HCT116 (cell line): ENCODE data around the gene CLDN9. TPM values are rescaled to one million over a fixed set of nuclear protein-coding genes. Genes with fewer than 3 reads are reported as not detected.

Experiments used
- ATAC-seq: fragments of 200-7000 bp; cut with Tn5 transposase; 2 replicates; pipeline ENCODE4 v1.9.1; 2020; ENCODE audit warnings: mild to moderate bottlenecking, moderate library complexity
- BruUV-seq: library from RNA; stranded (reverse); fragments of 400-500 nt; replicated peaks from 2 replicates; lab custom pipeline; 2021; lab: Mats Ljungman, UMichigan
- CTCF ChIA-PET: fragments of 300-600 bp; sonication (Branson Sonifier 250); formaldehyde crosslinking; loops from one replicate; lab custom pipeline; 2021; ENCODE audit warnings: antibody characterized with exemption; lab: Charles Lee
- POLR2A ChIA-PET: fragments of 300-600, 350-600 bp; sonication (Branson Sonifier 250); formaldehyde crosslinking; loops from one replicate; lab custom pipeline; 2021; ENCODE audit warnings: antibody characterized with exemption; lab: Charles Lee
- RAD21 ChIA-PET, 2 experiments: fragments of 300-600 bp; sonication (Branson Sonifier 250); formaldehyde crosslinking; loops; one replicate each; lab custom pipeline; 2023; ENCODE audit warnings: low total read pairs in 2 of 2; ENCODE audit not compliant: uncharacterized antibody in 2 of 2, unreplicated experiment in 2 of 2, low non-redundant PET in 1 of 2; lab: Charles Lee
- DNase-seq: peaks from one replicate; pipeline ENCODE4 v3.0.0-alpha.2; 2010; ENCODE audit warnings: low read depth, low spot score
- H2AFZ ChIP-seq: fragments of 200-600 bp; shearing (Covaris generic), sonication (generic); 2 replicates; pipeline ENCODE4 v1.6.1; 2017; ENCODE audit warnings: low read depth, mixed run types, mixed read lengths, antibody characterized with exemption, low read length; ENCODE audit not compliant: poor library complexity, severe bottlenecking
- H3K27ac ChIP-seq: 2 replicates; pipeline ENCODE4 v1.5.1; 2012; ENCODE audit warnings: low read depth, low read length
- H3K27me3 ChIP-seq: fragments of 200-600 bp; sonication (generic); 2 replicates; pipeline ENCODE4 v1.6.1; 2016; ENCODE audit warnings: mixed run types, low read length, mixed read lengths; ENCODE audit not compliant: insufficient read depth
- H3K36me3 ChIP-seq, 2 experiments: fragments of 200-500 bp in 1 of 2; fragments of 200-600 bp in 1 of 2; sonication (Bioruptor generic) in 1 of 2; sonication (generic) in 1 of 2; 2 replicates each; pipeline versions ENCODE4 v1.5.1 to v1.6.1; 2014 to 2016; ENCODE audit warnings: low read length in 2 of 2, inconsistent platforms in 1 of 2, mixed read lengths in 1 of 2, mixed run types in 1 of 2; ENCODE audit not compliant: insufficient read depth in 2 of 2, control insufficient read depth in 1 of 2
- H3K4me1 ChIP-seq, 2 experiments: fragments of 200-600 bp in 1 of 2; sonication (generic) in 1 of 2; 2 replicates each; pipeline versions ENCODE4 v1.5.1 to v1.6.1; 2012 to 2017; ENCODE audit warnings: low read length in 2 of 2, inconsistent platforms in 1 of 2, mild to moderate bottlenecking in 1 of 2, mixed read lengths in 1 of 2, mixed run types in 1 of 2, moderate library complexity in 1 of 2; ENCODE audit not compliant: insufficient read depth in 2 of 2, control insufficient read depth in 1 of 2
- H3K4me2 ChIP-seq: fragments of 200-600 bp; sonication (generic); 2 replicates; pipeline ENCODE4 v1.6.1; 2017; ENCODE audit warnings: mixed run types, low read length, mixed read lengths
- H3K4me3 ChIP-seq, 2 experiments: fragments of 200-600 bp in 1 of 2; sonication (generic) in 1 of 2; replicated peaks in 1 of 2; 2 replicates each; pipeline ENCODE4 v1.5.1; 2011 to 2016; ENCODE audit warnings: low read length in 2 of 2, control low read depth in 1 of 2, low read depth in 1 of 2, mild to moderate bottlenecking in 1 of 2, mixed read lengths in 1 of 2, mixed run types in 1 of 2
- H3K79me2 ChIP-seq: fragments of 200-600 bp; sonication (generic); 2 replicates; pipeline ENCODE4 v1.6.1; 2017; ENCODE audit warnings: mild to moderate bottlenecking, mixed run types, low read length, moderate library complexity, mixed read lengths; ENCODE audit not compliant: insufficient read depth
- H3K9ac ChIP-seq: fragments of 200-600 bp; sonication (generic); 2 replicates; pipeline ENCODE4 v1.6.1; 2016; ENCODE audit warnings: low read length, mixed read lengths
- H3K9me2 ChIP-seq: fragments of 200-600 bp; sonication (generic), shearing (Covaris generic); 2 replicates; pipeline ENCODE4 v1.6.1; 2017; ENCODE audit warnings: mixed run types, mild to moderate bottlenecking, moderate library complexity; ENCODE audit not compliant: insufficient read depth
- H3K9me3 ChIP-seq, 2 experiments: fragments of 200-500 bp in 1 of 2; fragments of 200-600 bp in 1 of 2; sonication (Bioruptor generic) in 1 of 2; sonication (generic) in 1 of 2; 2 replicates each; pipeline ENCODE4 v1.6.1; 2014 to 2017; ENCODE audit warnings: low read length in 2 of 2, mixed read lengths in 2 of 2, inconsistent platforms in 1 of 2, low read depth in 1 of 2, mild to moderate bottlenecking in 1 of 2, mixed run types in 1 of 2, moderate library complexity in 1 of 2; ENCODE audit not compliant: control insufficient read depth in 1 of 2, insufficient read depth in 1 of 2
- H4K20me1 ChIP-seq: fragments of 200-600 bp; sonication (generic), shearing (Covaris generic); 2 replicates; pipeline ENCODE4 v1.6.1; 2017; ENCODE audit warnings: mixed run types, mild to moderate bottlenecking, moderate library complexity; ENCODE audit not compliant: insufficient read depth
- CBX3 ChIP-seq: IDR thresholded peaks from 2 replicates; pipeline ENCODE4 v1.6.1; 2012; ENCODE audit warnings: low read depth
- CEBPB ChIP-seq: IDR thresholded peaks from 2 replicates; pipeline ENCODE4 v1.6.1; 2012; ENCODE audit warnings: low read depth
- EZH2phosphoT487 ChIP-seq: fragments of 200-600 bp; IDR thresholded peaks from 2 replicates; pipeline ENCODE4 v1.6.1; 2018; ENCODE audit warnings: antibody characterized with exemption, borderline replicate concordance
- FOSL1 ChIP-seq: IDR thresholded peaks from 2 replicates; pipeline ENCODE4 v1.6.1; 2012; ENCODE audit warnings: low read depth
- JUND ChIP-seq: IDR thresholded peaks from 2 replicates; pipeline ENCODE4 v1.6.1; 2012
- POLR2AphosphoS5 ChIP-seq: IDR thresholded peaks from 2 replicates; pipeline ENCODE4 v1.6.1; 2011; ENCODE audit warnings: mild to moderate bottlenecking, low read depth, low read length, moderate library complexity
- SIN3A ChIP-seq: IDR thresholded peaks from 2 replicates; pipeline ENCODE4 v1.6.1; 2012; ENCODE audit warnings: low read depth
- SP1 ChIP-seq: IDR thresholded peaks from 2 replicates; pipeline ENCODE4 v1.6.1; 2012; ENCODE audit warnings: low read depth
- SRF ChIP-seq: IDR thresholded peaks from 2 replicates; pipeline ENCODE4 v1.6.1; 2012; ENCODE audit warnings: low read depth
- TCF7L2 ChIP-seq: IDR thresholded peaks from 2 replicates; pipeline ENCODE4 v1.7.0; 2011; ENCODE audit warnings: borderline replicate concordance, inconsistent platforms; ENCODE audit not compliant: insufficient read depth, insufficient read length; ENCODE audit errors: extremely low read depth
- YY1 ChIP-seq: IDR thresholded peaks from 2 replicates; pipeline ENCODE4 v1.6.1; 2011; ENCODE audit warnings: low read length, low read depth, moderate library complexity, mild to moderate bottlenecking; ENCODE audit not compliant: insufficient replicate concordance; ENCODE audit errors: extremely low read depth
- ZFX ChIP-seq: fragments of 450-650 bp; IDR thresholded peaks from 2 replicates; pipeline ENCODE4 v1.6.1; 2017
- ZNF274 ChIP-seq: fragments of 200-500 bp; sonication (Bioruptor generic); IDR thresholded peaks from 2 replicates; pipeline ENCODE4 v1.6.1; 2014; ENCODE audit warnings: mild to moderate bottlenecking, low read depth, low read length, inconsistent platforms
- intact Hi-C: fragments of 100-400 bp; cut with micrococcal nuclease; formaldehyde crosslinking; loops from 2 replicates; pipeline ENCODE4 v1.10.0; 2022
- total RNA-seq: library from RNA; stranded (reverse); gene quantifications from one replicate; pipeline ENCODE4 v1.2.1, GENCODE V29; 2021; ENCODE audit not compliant: unreplicated experiment
- TF ChIP-seq, protein P1 (sequence below): IDR thresholded peaks from 2 replicates; pipeline ENCODE4 v1.6.1; 2012
- TF ChIP-seq, protein P2 (sequence below), 3 experiments: fragments of 200-600 bp in 1 of 3; sonication (generic) in 1 of 3; IDR thresholded peaks in 2 of 3; conservative IDR thresholded peaks in 1 of 3; 2 replicates each; pipeline ENCODE4 v1.5.1; 2012 to 2017; ENCODE audit warnings: low read depth in 2 of 3, low read length in 2 of 3, antibody characterized with exemption in 1 of 3, borderline replicate concordance in 1 of 3, control low read depth in 1 of 3, mild to moderate bottlenecking in 1 of 3, mixed read lengths in 1 of 3, mixed run types in 1 of 3, moderate library complexity in 1 of 3; ENCODE audit not compliant: insufficient read depth in 1 of 3
- TF ChIP-seq, protein P3 (sequence below): IDR thresholded peaks from 2 replicates; pipeline ENCODE4 v1.6.1; 2012; ENCODE audit warnings: low read depth

Gene CLDN9
- total RNA-seq, 1 experiment from 2014 or later: 0.76 TPM

DNA sequence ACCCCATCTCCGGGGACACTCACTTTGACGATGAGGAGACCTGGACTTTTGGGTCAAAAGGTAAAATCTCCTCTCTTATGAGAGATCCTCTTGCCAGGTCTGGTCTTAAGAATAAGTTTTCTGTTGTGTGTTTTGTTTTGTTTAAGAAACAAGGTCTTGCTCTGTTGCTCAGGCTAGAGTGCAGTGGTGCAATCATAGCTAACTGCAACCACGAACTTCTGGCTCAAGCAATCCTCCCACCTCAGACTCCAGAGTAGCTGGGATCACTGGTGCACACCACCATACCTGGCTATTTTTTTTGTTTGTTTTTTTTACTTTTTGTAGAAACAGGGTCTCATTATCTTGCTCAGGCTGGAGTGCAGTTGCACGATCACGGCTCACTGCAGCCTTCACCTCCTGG is 37.8 kb downstream of the CLDN9 start:
- no peak overlapping the region for H2AFZ ChIP-seq
- POLR2A ChIA-PET: interaction anchor here (1.3 kb wide), 1 partner anchor 11 kb away, joined by 3 read pairs; no protein-coding TSS in a partner anchor
- peaks cover 0 to 22% of the 10 kb centered on the region in 2 experiments; a peak in 1 of 4 replicates for H3K4me1 ChIP-seq
- no peak for TF ChIP-seq YY1
- no peak for TF ChIP-seq JUND
- TF ChIP-seq SIN3A: no peak
- TF ChIP-seq CBX3: no peak
- TF ChIP-seq CEBPB: no peak
- TF ChIP-seq, protein P1, sequence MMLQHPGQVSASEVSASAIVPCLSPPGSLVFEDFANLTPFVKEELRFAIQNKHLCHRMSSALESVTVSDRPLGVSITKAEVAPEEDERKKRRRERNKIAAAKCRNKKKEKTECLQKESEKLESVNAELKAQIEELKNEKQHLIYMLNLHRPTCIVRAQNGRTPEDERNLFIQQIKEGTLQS: no peak
- TF ChIP-seq, protein P2, sequence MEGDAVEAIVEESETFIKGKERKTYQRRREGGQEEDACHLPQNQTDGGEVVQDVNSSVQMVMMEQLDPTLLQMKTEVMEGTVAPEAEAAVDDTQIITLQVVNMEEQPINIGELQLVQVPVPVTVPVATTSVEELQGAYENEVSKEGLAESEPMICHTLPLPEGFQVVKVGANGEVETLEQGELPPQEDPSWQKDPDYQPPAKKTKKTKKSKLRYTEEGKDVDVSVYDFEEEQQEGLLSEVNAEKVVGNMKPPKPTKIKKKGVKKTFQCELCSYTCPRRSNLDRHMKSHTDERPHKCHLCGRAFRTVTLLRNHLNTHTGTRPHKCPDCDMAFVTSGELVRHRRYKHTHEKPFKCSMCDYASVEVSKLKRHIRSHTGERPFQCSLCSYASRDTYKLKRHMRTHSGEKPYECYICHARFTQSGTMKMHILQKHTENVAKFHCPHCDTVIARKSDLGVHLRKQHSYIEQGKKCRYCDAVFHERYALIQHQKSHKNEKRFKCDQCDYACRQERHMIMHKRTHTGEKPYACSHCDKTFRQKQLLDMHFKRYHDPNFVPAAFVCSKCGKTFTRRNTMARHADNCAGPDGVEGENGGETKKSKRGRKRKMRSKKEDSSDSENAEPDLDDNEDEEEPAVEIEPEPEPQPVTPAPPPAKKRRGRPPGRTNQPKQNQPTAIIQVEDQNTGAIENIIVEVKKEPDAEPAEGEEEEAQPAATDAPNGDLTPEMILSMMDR (IDR thresholded peaks at IDR 0.05 in 2 of 3, conservative IDR thresholded peaks at IDR 0.05 in 1 of 3; ENCODE audit: borderline replicate concordance in 1 of 3, insufficient read depth in 1 of 3, low read depth in 2 of 3, low read length in 2 of 3): no peak
- no peak for TF ChIP-seq SRF
- no peak for TF ChIP-seq POLR2AphosphoS5
- no peak for TF ChIP-seq FOSL1
- no peak for TF ChIP-seq TCF7L2
- TF ChIP-seq ZNF274: no peak
- TF ChIP-seq SP1: no peak
- no peak for TF ChIP-seq ZFX
- TF ChIP-seq, protein P3, sequence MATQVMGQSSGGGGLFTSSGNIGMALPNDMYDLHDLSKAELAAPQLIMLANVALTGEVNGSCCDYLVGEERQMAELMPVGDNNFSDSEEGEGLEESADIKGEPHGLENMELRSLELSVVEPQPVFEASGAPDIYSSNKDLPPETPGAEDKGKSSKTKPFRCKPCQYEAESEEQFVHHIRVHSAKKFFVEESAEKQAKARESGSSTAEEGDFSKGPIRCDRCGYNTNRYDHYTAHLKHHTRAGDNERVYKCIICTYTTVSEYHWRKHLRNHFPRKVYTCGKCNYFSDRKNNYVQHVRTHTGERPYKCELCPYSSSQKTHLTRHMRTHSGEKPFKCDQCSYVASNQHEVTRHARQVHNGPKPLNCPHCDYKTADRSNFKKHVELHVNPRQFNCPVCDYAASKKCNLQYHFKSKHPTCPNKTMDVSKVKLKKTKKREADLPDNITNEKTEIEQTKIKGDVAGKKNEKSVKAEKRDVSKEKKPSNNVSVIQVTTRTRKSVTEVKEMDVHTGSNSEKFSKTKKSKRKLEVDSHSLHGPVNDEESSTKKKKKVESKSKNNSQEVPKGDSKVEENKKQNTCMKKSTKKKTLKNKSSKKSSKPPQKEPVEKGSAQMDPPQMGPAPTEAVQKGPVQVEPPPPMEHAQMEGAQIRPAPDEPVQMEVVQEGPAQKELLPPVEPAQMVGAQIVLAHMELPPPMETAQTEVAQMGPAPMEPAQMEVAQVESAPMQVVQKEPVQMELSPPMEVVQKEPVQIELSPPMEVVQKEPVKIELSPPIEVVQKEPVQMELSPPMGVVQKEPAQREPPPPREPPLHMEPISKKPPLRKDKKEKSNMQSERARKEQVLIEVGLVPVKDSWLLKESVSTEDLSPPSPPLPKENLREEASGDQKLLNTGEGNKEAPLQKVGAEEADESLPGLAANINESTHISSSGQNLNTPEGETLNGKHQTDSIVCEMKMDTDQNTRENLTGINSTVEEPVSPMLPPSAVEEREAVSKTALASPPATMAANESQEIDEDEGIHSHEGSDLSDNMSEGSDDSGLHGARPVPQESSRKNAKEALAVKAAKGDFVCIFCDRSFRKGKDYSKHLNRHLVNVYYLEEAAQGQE: no peak
- no peak for TF ChIP-seq EZH2phosphoT487
- TF ChIP-seq, all 23 proteins: peak for 0
- H4K20me1 ChIP-seq: no peaks in the 10 kb centered on the region
- H3K9me2 ChIP-seq: no peaks in the 10 kb centered on the region
- H3K4me3 ChIP-seq: no peak overlapping the region
- no peaks in the 10 kb centered on the region for H3K79me2 ChIP-seq
- no peaks in the 10 kb centered on the region for H3K27me3 ChIP-seq
- H3K27ac ChIP-seq: no peak overlapping the region
- CTCF ChIA-PET: interaction anchor here (4.3 kb wide), 1 partner anchor 9 kb away, joined by 16 read pairs; no protein-coding TSS in a partner anchor
- H3K36me3 ChIP-seq: no peaks in the 10 kb centered on the region
- H3K9ac ChIP-seq: no peak overlapping the region
- H3K9me3 ChIP-seq: no peaks in the 10 kb centered on the region
- RAD21 ChIA-PET: no interaction called here
- DNase-seq (no peak), ATAC-seq (no peak)
- BruUV-seq: no TSS peak
- intact Hi-C loops: loop anchor here (10.0 kb wide), 1 partner anchor 124 kb away; no protein-coding TSS in a partner anchor
- H3K4me2 ChIP-seq: no peak overlapping the region
